AG08395 (cell line): ENCODE data around the gene PTPRD.

Experiments
- DNase-seq: peaks from one replicate; pipeline ENCODE4 v3.0.0; 2012; ENCODE audit warnings: mixed read lengths, low spot score

The PTPRD gene

GRCh38 chr9:9752722-9753121 lies 860.1 kb downstream of the PTPRD start:
- DNase-seq = no peak

- DNase-seq = no peak
These were observed 860.8 kb downstream of the PTPRD start for GRCh38 chr9:9751996-9752395.

GRCh38 chr9:9750719-9751118 lies 862.1 kb downstream of the PTPRD start:
- no peak for DNase-seq

GRCh38 chr9:9749591-9749990 lies 863.2 kb downstream of the PTPRD start:
- DNase-seq = no peak

- no peak for DNase-seq
These were observed 865.0 kb downstream of the PTPRD start for GRCh38 chr9:9747787-9748186.

- DNase-seq = no peak
These were observed 866.0 kb downstream of the PTPRD start for GRCh38 chr9:9746826-9747225.

GRCh38 chr9:9743822-9744221 lies 869.0 kb downstream of the PTPRD start:
- no peak for DNase-seq

- DNase-seq = no peak
These were observed 882.6 kb downstream of the PTPRD start for GRCh38 chr9:9730174-9730573.

- DNase-seq = no peak
These were observed 883.7 kb downstream of the PTPRD start for GRCh38 chr9:9729082-9729481.

GRCh38 chr9:9719373-9720112 lies 893.3 kb downstream of the PTPRD start:
- no peak for DNase-seq

GRCh38 chr9:9718691-9719090 lies 894.1 kb downstream of the PTPRD start:
- no peak for DNase-seq

GRCh38 chr9:9679433-9679832 lies 933.4 kb downstream of the PTPRD start:
- no peak for DNase-seq

GRCh38 chr9:9674461-9674860 lies 938.3 kb downstream of the PTPRD start:
- no peak for DNase-seq

GRCh38 chr9:9670454-9670853 lies 942.3 kb downstream of the PTPRD start:
- no peak for DNase-seq

- DNase-seq = no peak
These were observed 967.8 kb downstream of the PTPRD start for GRCh38 chr9:9645006-9645405.

GRCh38 chr9:9631284-9631683 lies 981.5 kb downstream of the PTPRD start:
- no peak for DNase-seq

- DNase-seq = no peak
These were observed 987.6 kb downstream of the PTPRD start for GRCh38 chr9:9625248-9625647.

- DNase-seq = no peak
These were observed 989.3 kb downstream of the PTPRD start for GRCh38 chr9:9623506-9623905.

- DNase-seq = no peak
These were observed 991.4 kb downstream of the PTPRD start for GRCh38 chr9:9621355-9621940.

- DNase-seq = no peak
These were observed 992.1 kb downstream of the PTPRD start for GRCh38 chr9:9620736-9621135.

GRCh38 chr9:9615086-9615485 lies 997.7 kb downstream of the PTPRD start:
- DNase-seq = no peak

- DNase-seq = no peak
These were observed 998.2 kb downstream of the PTPRD start for GRCh38 chr9:9614607-9615006.

- DNase-seq = no peak
These were observed 1000.0 kb downstream of the PTPRD start for GRCh38 chr9:9612755-9613154.

- DNase-seq = no peak
These were observed 1000.5 kb downstream of the PTPRD start for GRCh38 chr9:9612270-9612669.
